Neuronal stem cell (in vitro differentiated cells): ENCODE data around the gene GIMD1.

ENCODE experiments used
- DNase-seq: peaks from one replicate; pipeline ENCODE4 v3.0.0-alpha.2; 2013; ENCODE audit warnings: low spot score
- H2AFZ ChIP-seq: one replicate; pipeline ENCODE4 v1.6.1; 2013; ENCODE audit warnings: mild to moderate bottlenecking, low read length, inconsistent platforms
- H2AK5ac ChIP-seq: 2 replicates; pipeline ENCODE4 v1.6.1; 2013; ENCODE audit warnings: low read depth, mild to moderate bottlenecking, inconsistent platforms, low read length, moderate library complexity, mixed read lengths
- H2BK120ac ChIP-seq: 2 replicates; pipeline ENCODE4 v1.6.1; 2013; ENCODE audit warnings: low read depth, mild to moderate bottlenecking, inconsistent platforms, low read length, moderate library complexity, mixed read lengths
- H2BK12ac ChIP-seq: one replicate; pipeline ENCODE4 v1.6.1; 2013; ENCODE audit warnings: low read length, inconsistent platforms
- H2BK15ac ChIP-seq: 2 replicates; pipeline ENCODE4 v1.6.1; 2013; ENCODE audit warnings: mild to moderate bottlenecking, low read length, inconsistent platforms, mixed read lengths
- H2BK5ac ChIP-seq: one replicate; pipeline ENCODE4 v1.6.1; 2013; ENCODE audit warnings: inconsistent platforms, mild to moderate bottlenecking, low read length, moderate library complexity
- H3K14ac ChIP-seq: one replicate; pipeline ENCODE4 v1.6.1; 2013; ENCODE audit warnings: low read length, inconsistent platforms
- H3K18ac ChIP-seq: 2 replicates; pipeline ENCODE4 v1.6.1; 2013; ENCODE audit warnings: low read length, inconsistent platforms
- H3K23ac ChIP-seq: 2 replicates; pipeline ENCODE4 v1.6.1; 2013; ENCODE audit warnings: low read depth, mild to moderate bottlenecking, mixed read lengths, low read length, inconsistent platforms; ENCODE audit not compliant: poor library complexity
- H3K27ac ChIP-seq: replicated peaks from 3 replicates; pipeline ENCODE4 v1.5.1; 2013; ENCODE audit warnings: low read length, inconsistent platforms
- H3K27me3 ChIP-seq, 3 experiments: 2 replicates each; pipeline ENCODE4 v1.6.1; 2013; ENCODE audit warnings: low read length in 3 of 3, mild to moderate bottlenecking in 2 of 3, inconsistent platforms in 1 of 3, low read depth in 1 of 3, mixed read lengths in 1 of 3, moderate library complexity in 1 of 3; ENCODE audit not compliant: control insufficient read depth in 3 of 3, insufficient read depth in 3 of 3
- H3K36me3 ChIP-seq, 2 donors: replicated peaks in 1 of 2; 2 replicates each; pipeline ENCODE4 v1.6.1; 2013; ENCODE audit warnings: low read length in 2 of 2; ENCODE audit not compliant: control insufficient read depth in 2 of 2, insufficient read depth in 2 of 2
- H3K4ac ChIP-seq: 2 replicates; pipeline ENCODE4 v1.6.1; 2013; ENCODE audit warnings: inconsistent platforms, mild to moderate bottlenecking, low read length, moderate library complexity
- H3K4me1 ChIP-seq, 2 donors: 1 replicate in 1 of 2; 2 replicates in 1 of 2; pipeline ENCODE4 v1.6.1; 2013; ENCODE audit warnings: low read length in 2 of 2, low read depth in 1 of 2; ENCODE audit not compliant: control insufficient read depth in 2 of 2, insufficient read depth in 1 of 2
- H3K4me2 ChIP-seq: one replicate; pipeline ENCODE4 v1.6.1; 2013; ENCODE audit warnings: mild to moderate bottlenecking, low read length, inconsistent platforms; ENCODE audit not compliant: insufficient read depth, poor library complexity, severe bottlenecking
- H3K4me3 ChIP-seq, 2 donors: 2 replicates each; pipeline ENCODE4 v1.5.1; 2013; ENCODE audit warnings: low read length in 2 of 2, mild to moderate bottlenecking in 2 of 2, inconsistent platforms in 1 of 2, moderate library complexity in 1 of 2
- H3K79me1 ChIP-seq: one replicate; pipeline ENCODE4 v1.6.1; 2013; ENCODE audit warnings: low read depth, mild to moderate bottlenecking, inconsistent platforms, low read length, moderate library complexity
- H3K9ac ChIP-seq: one replicate; pipeline ENCODE4 v1.6.1; 2013; ENCODE audit warnings: mild to moderate bottlenecking, low read depth, low read length, inconsistent platforms; ENCODE audit not compliant: poor library complexity
- H3K9me3 ChIP-seq, 2 donors: replicated peaks in 1 of 2; 2 replicates each; pipeline versions ENCODE3 to v1.6.1; 2013; ENCODE audit warnings: low read length in 2 of 2, mild to moderate bottlenecking in 2 of 2, inconsistent platforms in 1 of 2, low read depth in 1 of 2, mixed read lengths in 1 of 2, moderate library complexity in 1 of 2; ENCODE audit not compliant: control insufficient read depth in 2 of 2, insufficient read depth in 1 of 2
- H4K8ac ChIP-seq: one replicate; pipeline ENCODE4 v1.6.1; 2013; ENCODE audit warnings: low read depth, mild to moderate bottlenecking, inconsistent platforms, low read length, moderate library complexity
- H4K91ac ChIP-seq: one replicate; pipeline ENCODE4 v1.6.1; 2013; ENCODE audit warnings: low read length, low read depth, mild to moderate bottlenecking, inconsistent platforms; ENCODE audit not compliant: poor library complexity
- WGBS, 2 donors: extraction: QIAGEN DNeasy Blood & Tissue Kit; methylation state at CpG; one replicate each; pipeline ENCODE4 v1.1.7; 2013; ENCODE audit warnings: missing lambda C conversion rate in 2 of 2, mixed read lengths in 1 of 2; ENCODE audit not compliant: insufficient read length in 2 of 2, insufficient replicate concordance in 1 of 2; ENCODE audit errors: extremely low coverage in 2 of 2; 5-methylcytosine and 5-hydroxymethylcytosine counted together

GIMD1 gene

GRCh38 chr4:106344647-106344970 is 24.0 kb downstream of the GIMD1 start:
- WGBS, 2 donors, result no CpG with 5 or more reads among the region's 1 CpG
- Histone ChIP-seq H3K4me1 (no peaks in the 10 kb centered on the region), H3K4ac (no peak overlapping the region), H3K9me3 (peaks cover 0 to 8% of the 10 kb centered on the region in 2 donors), H3K79me1 (no peaks in the 10 kb centered on the region), H2BK5ac (no peak overlapping the region), H2AFZ (no peak overlapping the region), H3K4me3 (no peak overlapping the region), H3K14ac (no peak overlapping the region), H2BK12ac (no peak overlapping the region), H3K27ac (no peak overlapping the region), H2BK120ac (no peak overlapping the region), H4K91ac (no peak overlapping the region), H2BK15ac (no peak overlapping the region), H3K18ac (no peak overlapping the region), H3K27me3 (no peaks in the 10 kb centered on the region), H3K36me3 (peaks cover 0 to 23% of the 10 kb centered on the region in 2 donors), H3K9ac (no peak overlapping the region), H3K4me2 (no peak overlapping the region), H2AK5ac (no peak overlapping the region), H3K23ac (no peak overlapping the region), H4K8ac (no peak overlapping the region)
- no peak for DNase-seq

DNA sequence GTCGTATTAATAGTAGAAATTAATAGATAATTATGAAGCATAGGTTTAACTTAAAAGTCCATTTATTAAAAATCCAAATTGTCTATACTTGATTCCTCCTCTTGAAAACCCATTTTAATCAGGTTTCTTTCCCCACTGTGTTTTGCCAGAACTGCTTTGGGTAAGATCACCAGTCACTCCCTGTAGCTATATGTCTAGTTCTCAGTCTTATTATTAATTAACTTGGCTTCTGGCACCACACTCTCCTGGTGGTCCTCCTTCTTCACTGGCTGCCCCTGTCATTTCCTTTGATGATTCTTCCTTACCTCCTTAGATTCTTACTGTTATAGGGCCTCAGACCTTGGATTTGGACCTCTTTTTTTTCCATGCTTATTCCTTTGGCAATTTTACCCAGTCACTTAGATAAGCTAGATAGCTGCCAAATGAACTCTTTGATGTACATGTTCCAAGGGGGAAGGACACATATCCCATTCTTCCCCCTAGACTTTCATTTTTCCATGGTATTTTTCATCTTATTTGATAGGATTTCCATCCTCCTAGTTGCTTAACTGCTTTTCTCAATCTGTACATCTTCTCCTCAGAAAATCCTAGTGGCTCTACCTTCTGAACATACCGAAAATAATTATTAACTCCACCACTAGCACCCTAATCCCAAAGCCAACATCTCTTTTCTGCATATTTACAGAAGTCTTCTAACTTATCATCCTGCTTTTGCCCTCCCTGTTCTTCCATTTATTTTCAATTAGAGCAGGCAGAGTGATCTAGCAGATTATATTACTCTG is 24.5 kb downstream of the GIMD1 start:
- H2BK15ac ChIP-seq, result no peak overlapping the region
- H2AK5ac ChIP-seq, result no peak overlapping the region
- no peak overlapping the region for H3K4me3 ChIP-seq
- peaks cover 0 to 8% of the 10 kb centered on the region in 2 donors for H3K9me3 ChIP-seq
- H3K18ac ChIP-seq, result no peak overlapping the region
- no peak overlapping the region for H3K23ac ChIP-seq
- H4K91ac ChIP-seq, result no peak overlapping the region
- no peak overlapping the region for H3K27ac ChIP-seq
- H2AFZ ChIP-seq, result no peak overlapping the region
- no peaks in the 10 kb centered on the region for H3K4me1 ChIP-seq
- no peak overlapping the region for H4K8ac ChIP-seq
- no peak overlapping the region for H3K4me2 ChIP-seq
- H3K4ac ChIP-seq, result no peak overlapping the region
- no peak overlapping the region for H3K9ac ChIP-seq
- H3K27me3 ChIP-seq, result no peaks in the 10 kb centered on the region
- peaks cover 0 to 27% of the 10 kb centered on the region in 2 donors for H3K36me3 ChIP-seq
- H2BK5ac ChIP-seq, result no peak overlapping the region
- H3K79me1 ChIP-seq, result no peaks in the 10 kb centered on the region
- no peak overlapping the region for H2BK120ac ChIP-seq
- H2BK12ac ChIP-seq, result no peak overlapping the region
- no CpG with 5 or more reads among the region's 2 CpGs for WGBS, 2 donors
- no peak overlapping the region for H3K14ac ChIP-seq
- DNase-seq, result no peak

GRCh38 chr4:106340774-106341173 is 27.8 kb downstream of the GIMD1 start:
- H3K4me3 ChIP-seq, result no peak overlapping the region
- H3K14ac ChIP-seq, result no peak overlapping the region
- no peak overlapping the region for H2AFZ ChIP-seq
- no peak overlapping the region for H4K91ac ChIP-seq
- H3K4ac ChIP-seq, result no peak overlapping the region
- H4K8ac ChIP-seq, result no peak overlapping the region
- no peak overlapping the region for H2BK15ac ChIP-seq
- no peak overlapping the region for H2AK5ac ChIP-seq
- no peaks in the 10 kb centered on the region for H3K4me1 ChIP-seq
- no peak overlapping the region for H2BK5ac ChIP-seq
- H3K9ac ChIP-seq, result no peak overlapping the region
- H3K9me3 ChIP-seq, result peaks cover 0 to 8% of the 10 kb centered on the region in 2 donors
- peaks cover 5 to 36% of the 10 kb centered on the region in 2 donors for H3K36me3 ChIP-seq
- no peak overlapping the region for H3K18ac ChIP-seq
- no peaks in the 10 kb centered on the region for H3K27me3 ChIP-seq
- no peak overlapping the region for H3K27ac ChIP-seq
- H3K4me2 ChIP-seq, result no peak overlapping the region
- H2BK120ac ChIP-seq, result no peak overlapping the region
- H2BK12ac ChIP-seq, result no peak overlapping the region
- DNase-seq, result no peak
- no peaks in the 10 kb centered on the region for H3K79me1 ChIP-seq
- WGBS, 2 donors, result no CpG with 5 or more reads among the region's 1 CpG
- H3K23ac ChIP-seq, result no peak overlapping the region

GRCh38 chr4:106339431-106339830 is 29.1 kb downstream of the GIMD1 start:
- Histone ChIP-seq H3K79me1 (no peaks in the 10 kb centered on the region), H2BK5ac (no peak overlapping the region), H3K23ac (no peak overlapping the region), H3K4me1 (no peaks in the 10 kb centered on the region), H3K36me3 (peaks cover 5 to 49% of the 10 kb centered on the region in 2 donors), H4K8ac (no peak overlapping the region), H2BK12ac (no peak overlapping the region), H2AK5ac (no peak overlapping the region), H3K14ac (no peak overlapping the region), H3K27ac (no peak overlapping the region), H2AFZ (no peak overlapping the region), H2BK15ac (no peak overlapping the region), H3K9me3 (peaks cover 0 to 8% of the 10 kb centered on the region in 2 donors), H3K4me2 (no peak overlapping the region), H4K91ac (no peak overlapping the region), H3K9ac (no peak overlapping the region), H3K27me3 (no peaks in the 10 kb centered on the region), H2BK120ac (no peak overlapping the region), H3K18ac (no peak overlapping the region), H3K4ac (no peak overlapping the region), H3K4me3 (no peak overlapping the region)
- no peak for DNase-seq
- no CpG with 5 or more reads among the region's 4 CpGs for WGBS, 2 donors
